Transverse colon (tissue), 4 donors: Measurements from ENCODE around the gene ZNF608. TPM values are rescaled to one million over a fixed set of nuclear protein-coding genes. Genes with fewer than 3 reads are reported as not detected.

Experiments
- DNase-seq: peaks from one replicate; pipeline ENCODE4 v3.0.0-alpha.2; 2019
- H3K27ac ChIP-seq, 4 donors: fragments of 200-600 bp; sonication (generic); 2 replicates each; pipeline ENCODE4 v1.5.1; 2016 to 2018; ENCODE audit warnings: inconsistent platforms in 4 of 4
- H3K27me3 ChIP-seq: fragments of 200-600 bp; sonication (generic); 2 replicates; pipeline ENCODE4 v1.5.1; 2017; ENCODE audit warnings: inconsistent platforms
- H3K36me3 ChIP-seq, 4 donors: fragments of 200-600 bp; sonication (generic); 2 replicates each; pipeline ENCODE4 v1.5.1; 2017 to 2019; ENCODE audit warnings: inconsistent platforms in 4 of 4
- H3K4me1 ChIP-seq, 4 donors: fragments of 200-600 bp; sonication (generic); 2 replicates each; pipeline ENCODE4 v1.5.1; 2017 to 2020; ENCODE audit warnings: inconsistent platforms in 4 of 4
- H3K4me3 ChIP-seq, 4 donors: fragments of 200-600 bp; sonication (generic); 1 replicate in 1 of 4; 2 replicates in 3 of 4; pipeline versions ENCODE4 v1.5.1 to v1.6.1; 2017 to 2019; ENCODE audit warnings: inconsistent platforms in 4 of 4
- H3K9me3 ChIP-seq, 2 donors: fragments of 200-600 bp; sonication (generic); 2 replicates each; pipeline ENCODE4 v1.5.1; 2017 to 2019; ENCODE audit warnings: inconsistent platforms in 2 of 2
- CTCF ChIP-seq, 5 experiments: fragments of 200-600 bp in 3 of 5; fragments of 450-650 bp in 2 of 5; sonication (generic) in 3 of 5; IDR thresholded peaks; 1 replicate in 2 of 5; 2 replicates in 3 of 5; pipeline ENCODE4 v1.5.1; 2016 to 2017; ENCODE audit warnings: antibody characterized with exemption in 5 of 5, inconsistent platforms in 3 of 5, mild to moderate bottlenecking in 2 of 5, moderate library complexity in 1 of 5
- EP300 ChIP-seq: sonication (generic); formaldehyde crosslinking; IDR thresholded peaks from one replicate; pipeline ENCODE4 v1.6.1; 2017; ENCODE audit warnings: antibody characterized with exemption, low read depth
- POLR2A ChIP-seq: fragments of 450-650 bp; IDR thresholded peaks from one replicate; pipeline ENCODE4 v1.6.1; 2016; ENCODE audit warnings: antibody characterized with exemption, mild to moderate bottlenecking, moderate library complexity
- POLR2AphosphoS5 ChIP-seq, 3 donors: sonication (generic); formaldehyde crosslinking; IDR thresholded peaks; one replicate each; pipeline ENCODE4 v1.6.1; 2016; ENCODE audit warnings: antibody characterized with exemption in 3 of 3
- WGBS, 2 donors: methylation state at CpG; one replicate each; pipeline ENCODE4 v1.1.5; 2018; ENCODE audit warnings: low coverage in 1 of 2; 5-methylcytosine and 5-hydroxymethylcytosine counted together
- in situ Hi-C, 4 donors: fragments of 200-750 bp; cut with MboI; loops; one replicate each; pipeline versions ENCODE4 v1.15.0 to v1.15.1; 2017; ENCODE audit warnings: low sequenced_read_pairs in 3 of 4, low pct_ligation_motif_present in 1 of 4, low pct_unique_long_range_greater_than_20kb in 1 of 4
- intact Hi-C: fragments of 100-400 bp; cut with DNase I; formaldehyde crosslinking; loops from one replicate; pipeline ENCODE4 v1.15.1; 2023; ENCODE audit warnings: low total_unique reads
- total RNA-seq, 4 donors: library from RNA; depleted of rRNA; stranded (reverse); fragments of >200 nt; gene quantifications; one replicate each; pipeline ENCODE4 v1.1.0, GENCODE V29; 2016

ZNF608 gene
- total RNA-seq, 4 donors from 2014 or later, result 30.6 to 83.2 (median 41.2) TPM

GRCh38 chr5:124782262-124782661, 35.8 kb upstream of the ZNF608 start:
- intact Hi-C loops, result no loop called here
- no peak for DNase-seq
- H3K27me3 ChIP-seq, result no peaks in the 10 kb centered on the region
- in situ Hi-C loops, result no loop called here
- H3K27ac ChIP-seq, result no peak overlapping the region
- no peaks in the 10 kb centered on the region for H3K4me1 ChIP-seq
- H3K9me3 ChIP-seq, result no peaks in the 10 kb centered on the region
- TF ChIP-seq POLR2AphosphoS5 (IDR thresholded peaks at IDR 0.05) (no peak), CTCF (IDR thresholded peaks at IDR 0.05) (no peak), POLR2A (no peak), EP300 (no peak)
- H3K36me3 ChIP-seq, result no peaks in the 10 kb centered on the region
- H3K4me3 ChIP-seq, result no peak overlapping the region
- whole genome bisulfite sequencing, 2 donors, result 100% methylated on average over 1 of the region's 1 CpG

GRCh38 chr5:124780011-124780410, 33.6 kb upstream of the ZNF608 start:
- DNase-seq, result no peak
- H3K27me3 ChIP-seq, result no peaks in the 10 kb centered on the region
- no peak for TF ChIP-seq EP300
- no peak for TF ChIP-seq CTCF (IDR thresholded peaks at IDR 0.05)
- no peak for TF ChIP-seq POLR2A
- no peak for TF ChIP-seq POLR2AphosphoS5 (IDR thresholded peaks at IDR 0.05)
- H3K9me3 ChIP-seq, result no peaks in the 10 kb centered on the region
- intact Hi-C loops, result no loop called here
- no peaks in the 10 kb centered on the region for H3K36me3 ChIP-seq
- in situ Hi-C loops, result no loop called here
- no peak overlapping the region for H3K27ac ChIP-seq
- 92% methylated on average over 4 of the region's 4 CpGs for WGBS, 2 donors
- H3K4me3 ChIP-seq, result no peak overlapping the region
- H3K4me1 ChIP-seq, result no peaks in the 10 kb centered on the region

- Histone ChIP-seq H3K27ac (no peak overlapping the region), H3K36me3 (no peaks in the 10 kb centered on the region), H3K27me3 (no peaks in the 10 kb centered on the region), H3K4me3 (no peak overlapping the region), H3K9me3 (no peaks in the 10 kb centered on the region), H3K4me1 (no peaks in the 10 kb centered on the region)
- TF ChIP-seq CTCF (IDR thresholded peaks at IDR 0.05) (no peak), POLR2AphosphoS5 (IDR thresholded peaks at IDR 0.05) (no peak), EP300 (no peak), POLR2A (no peak)
- in situ Hi-C loops (no loop called here), intact Hi-C loops (loop anchor here (10.0 kb wide), 1 partner anchor 61 kb away; no protein-coding TSS in a partner anchor)
- DNase-seq, result no peak
- 88 to 93% methylated on average over 5 of the region's 5 CpGs for WGBS, 2 donors
Measured at GRCh38 chr5:124773315-124774311, 27.2 kb upstream of the ZNF608 start.

- TF ChIP-seq EP300 (no peak), POLR2AphosphoS5 (IDR thresholded peaks at IDR 0.05) (no peak), CTCF (IDR thresholded peaks at IDR 0.05) (no peak), POLR2A (no peak)
- WGBS, 2 donors, result 80 to 84% methylated on average over 1 of the region's 1 CpG
- no peak overlapping the region for H3K27ac ChIP-seq
- H3K4me1 ChIP-seq, result no peaks in the 10 kb centered on the region
- no peaks in the 10 kb centered on the region for H3K27me3 ChIP-seq
- in situ Hi-C loops, result no loop called here
- H3K9me3 ChIP-seq, result no peaks in the 10 kb centered on the region
- H3K36me3 ChIP-seq, result no peaks in the 10 kb centered on the region
- no peak for DNase-seq
- intact Hi-C loops, result loop anchor here (10.0 kb wide), 1 partner anchor 62 kb away; no protein-coding TSS in a partner anchor
- no peak overlapping the region for H3K4me3 ChIP-seq
Measured at GRCh38 chr5:124772457-124773200, 26.2 kb upstream of the ZNF608 start.
